GM10248 (cell line): Measurements from ENCODE around the gene FUT8.

Experiments used
- CTCF ChIA-PET: fragments of 300-600 bp; sonication (Branson Sonifier 250); formaldehyde crosslinking; extraction: SDS; loops from one replicate; lab custom pipeline; 2021; ENCODE audit warnings: antibody characterized with exemption; lab: Yijun Ruan, JAX
- POLR2A ChIA-PET: fragments of 350-650 bp; sonication (Branson Sonifier 250); formaldehyde crosslinking; extraction: SDS; loops from one replicate; lab custom pipeline; 2020; ENCODE audit warnings: antibody characterized with exemption; lab: Yijun Ruan, JAX
- DNase-seq: peaks from one replicate; pipeline ENCODE4 v3.0.0; 2012; ENCODE audit errors: extremely low spot score
- CTCF ChIP-seq: IDR thresholded peaks from 2 replicates; pipeline ENCODE4 v1.5.1; 2012; ENCODE audit warnings: mild to moderate bottlenecking, low read depth; ENCODE audit errors: extremely low read depth, missing control alignments, control extremely low read depth

FUT8 gene

GRCh38 chr14:65373671-65374039 lies 38.9 kb upstream of the FUT8 start:
- CTCF ChIA-PET: no interaction called here
- POLR2A ChIA-PET: no interaction called here
- no peak for DNase-seq
- TF ChIP-seq CTCF: no peak

GRCh38 chr14:65377576-65377975 lies 35.0 kb upstream of the FUT8 start:
- ChIA-PET CTCF (interaction anchor here (1.3 to 1.7 kb wide), 2 partner anchors 11 to 34 kb away, joined by 3 to 7 read pairs; partner anchors contain the start of gene FUT8), POLR2A (no interaction called here)
- no peak for TF ChIP-seq CTCF
- DNase-seq: no peak

GRCh38 chr14:65382586-65382985 lies 29.9 kb upstream of the FUT8 start:
- TF ChIP-seq CTCF: no peak
- CTCF ChIA-PET: interaction anchor here (0.6 to 2.0 kb wide), 4 partner anchors 16 to 79 kb away, joined by 3 to 5 read pairs (median 4); no protein-coding TSS in a partner anchor
- DNase-seq: no peak
- POLR2A ChIA-PET: no interaction called here

DNA sequence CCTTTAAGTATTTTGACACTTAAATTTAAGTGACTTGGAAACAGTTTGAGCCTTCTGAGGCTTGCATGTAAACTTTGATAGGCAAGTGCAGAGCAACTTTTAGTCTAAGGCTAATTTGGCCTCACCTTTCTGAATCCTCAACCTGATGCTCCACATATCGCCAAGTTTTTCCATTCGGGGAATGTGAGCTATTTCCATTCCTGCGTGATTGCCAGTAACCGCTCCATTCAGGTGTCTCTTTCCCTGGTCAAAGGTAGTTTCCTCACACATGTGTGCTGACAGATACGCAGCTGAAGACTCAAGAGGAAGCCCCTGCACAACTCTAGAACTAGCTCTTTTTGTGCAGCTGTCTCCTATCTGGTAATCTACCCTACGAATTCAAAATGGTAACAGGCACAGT lies 25.4 kb upstream of the FUT8 start:
- DNase-seq: no peak
- ChIA-PET POLR2A (interaction anchor here (0.7 kb wide), 1 partner anchor 26 kb away, joined by 3 read pairs; no protein-coding TSS in a partner anchor), CTCF (interaction anchor here (1.0 to 1.1 kb wide), 2 partner anchors 12 to 101 kb away, joined by 3 to 4 read pairs; no protein-coding TSS in a partner anchor)
- no peak for TF ChIP-seq CTCF

- ChIA-PET CTCF (interaction anchor here (1.1 kb wide), 1 partner anchor 12 kb away, joined by 3 read pairs; no protein-coding TSS in a partner anchor), POLR2A (no interaction called here)
- no peak for DNase-seq
- TF ChIP-seq CTCF: no peak
These were observed 24.9 kb upstream of the FUT8 start for GRCh38 chr14:65387628-65388027.

DNA sequence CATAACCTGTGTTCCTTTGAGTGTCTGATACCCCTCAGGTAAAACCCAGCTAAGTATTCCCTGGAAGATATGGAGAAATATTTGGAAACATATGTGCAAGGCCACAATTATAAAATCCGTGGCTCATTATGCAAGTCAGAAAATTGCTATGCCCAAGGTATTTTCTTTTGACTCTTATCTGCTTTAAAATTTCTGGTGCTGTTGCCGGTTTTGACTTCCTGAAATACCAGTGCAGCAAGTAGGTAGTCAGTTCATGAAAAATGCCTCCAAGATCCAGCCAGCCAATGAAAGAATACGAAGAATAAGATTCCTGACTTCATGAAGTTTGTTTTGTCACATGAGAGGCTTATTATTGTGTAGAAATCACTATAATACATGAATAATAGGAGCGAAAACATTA lies 20.2 kb upstream of the FUT8 start:
- no peak for TF ChIP-seq CTCF
- POLR2A ChIA-PET: no interaction called here
- CTCF ChIA-PET: interaction anchor here (1.2 kb wide), 1 partner anchor 9 kb away, joined by 3 read pairs; no protein-coding TSS in a partner anchor

More for the DNA sequence above, 20.2 kb upstream of the FUT8 start:
- DNase-seq: no peak
